GM10266 (cell line): Measurements from ENCODE around the gene SHH.

ENCODE experiments used
- DNase-seq: peaks from one replicate; pipeline ENCODE4 v3.0.0; 2012; ENCODE audit errors: extremely low spot score
- CTCF ChIP-seq: IDR thresholded peaks from 2 replicates; pipeline ENCODE4 v1.5.1; 2012; ENCODE audit warnings: mild to moderate bottlenecking, low read depth; ENCODE audit not compliant: control insufficient read depth, insufficient read depth; ENCODE audit errors: missing control alignments

Gene SHH

GRCh38 chr7:155787171-155787851 lies 25.0 kb downstream of the SHH start:
- no peak for TF ChIP-seq CTCF
- DNase-seq = peak; percentile 37

- no peak for DNase-seq
- no peak for TF ChIP-seq CTCF
Measured at GRCh38 chr7:155786491-155786890, 25.8 kb downstream of the SHH start.

GRCh38 chr7:155785536-155785935 lies 26.7 kb downstream of the SHH start:
- TF ChIP-seq CTCF = no peak
- DNase-seq = no peak

- TF ChIP-seq CTCF = no peak
- DNase-seq = no peak
Measured at GRCh38 chr7:155782466-155782865, 29.8 kb downstream of the SHH start.

GRCh38 chr7:155781433-155781832 lies 30.8 kb downstream of the SHH start:
- no peak for TF ChIP-seq CTCF
- DNase-seq = no peak

- TF ChIP-seq CTCF = no peak
- no peak for DNase-seq
Measured at GRCh38 chr7:155780884-155781283, 31.4 kb downstream of the SHH start.

- DNase-seq = no peak
- no peak for TF ChIP-seq CTCF
Measured at GRCh38 chr7:155778349-155778748, 33.9 kb downstream of the SHH start.
